Breast epithelium (tissue), 3 donors: ENCODE measurements around the gene FSD2.

Source experiments
- CTCF ChIP-seq, 3 donors: fragments of 450-650 bp; IDR thresholded peaks; one replicate each; pipeline ENCODE4 v1.5.1; 2016 to 2017; ENCODE audit warnings: antibody characterized with exemption in 3 of 3, mild to moderate bottlenecking in 3 of 3, moderate library complexity in 3 of 3
- POLR2A ChIP-seq: fragments of 450-650 bp; IDR thresholded peaks from one replicate; pipeline ENCODE4 v1.6.1; 2016; ENCODE audit warnings: antibody characterized with exemption, mild to moderate bottlenecking, moderate library complexity

DNA sequence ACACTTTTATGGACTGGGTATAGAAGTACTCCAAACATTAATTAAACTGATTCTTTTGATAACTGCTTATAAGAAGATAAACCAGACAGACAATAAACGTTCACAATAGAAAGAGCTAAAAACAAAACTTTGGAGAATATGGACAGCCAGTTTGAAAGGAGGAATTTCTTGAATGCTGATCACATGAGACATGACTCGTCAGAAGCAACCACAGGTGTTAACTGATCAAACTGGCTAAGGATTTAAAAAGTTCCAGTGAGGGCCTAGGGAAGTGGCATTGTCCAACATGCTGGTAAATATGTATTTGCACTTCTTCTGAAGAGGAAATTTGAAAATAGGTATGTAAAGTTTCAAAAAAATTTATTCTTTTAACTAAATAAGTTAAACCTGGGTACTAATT is 66.8 kb downstream of the FSD2 start:
- no peak for TF ChIP-seq CTCF (IDR thresholded peaks at IDR 0.05)
- TF ChIP-seq POLR2A, result no peak
